HEK293 (cell line): ENCODE results near the gene ZNF32.
A peak's percentile ranks its signal among the peaks of the same experiment; 100 is the strongest.
"Not testable (repeated sequence)": the region's sequence is repeated elsewhere in the genome, so short reads cannot be mapped to it uniquely, and the experiment has no call there.

ENCODE experiments used
- CTCF ChIA-PET: fragments of 350-600 bp; formaldehyde crosslinking; extraction: SDS; loops from one replicate; lab custom pipeline; 2021; ENCODE audit warnings: antibody characterized with exemption; lab: Yijun Ruan, JAX
- POLR2A ChIA-PET: fragments of 300-600 bp; formaldehyde crosslinking; extraction: SDS; loops from one replicate; lab custom pipeline; 2020; ENCODE audit warnings: antibody characterized with exemption, inconsistent platforms; lab: Yijun Ruan, JAX
- H3K27ac ChIP-seq: fragments of 200-500 bp; sonication (Bioruptor generic); 2 replicates; pipeline ENCODE4 v1.5.1; 2014; ENCODE audit warnings: low read depth, low read length, control low read depth, inconsistent platforms; ENCODE audit errors: extremely low read depth
- H3K36me3 ChIP-seq, 2 experiments: fragments of 200-500 bp in 1 of 2; sonication (Bioruptor generic) in 1 of 2; 1 replicate in 1 of 2; 2 replicates in 1 of 2; pipeline ENCODE4 v1.5.1; 2014 to 2017; ENCODE audit warnings: inconsistent platforms in 2 of 2, low read length in 2 of 2; ENCODE audit not compliant: control insufficient read depth in 2 of 2, insufficient read depth in 1 of 2
- H3K4me1 ChIP-seq: fragments of 200-500 bp; sonication (Bioruptor generic); 2 replicates; pipeline ENCODE4 v1.5.1; 2014; ENCODE audit warnings: mild to moderate bottlenecking, low read length, inconsistent platforms; ENCODE audit not compliant: control insufficient read depth, insufficient read depth
- H3K4me3 ChIP-seq: 2 replicates; pipeline ENCODE4 v1.5.1; 2011; ENCODE audit warnings: low read depth, mild to moderate bottlenecking, control low read depth, low read length, moderate library complexity
- H3K9me3 ChIP-seq: fragments of 200-500 bp; sonication (Bioruptor generic); 2 replicates; pipeline ENCODE4 v1.5.1; 2014; ENCODE audit warnings: low read depth, low read length, inconsistent platforms; ENCODE audit not compliant: control insufficient read depth, insufficient read depth
- BCL11A ChIP-seq: fragments of 450-650 bp; formaldehyde crosslinking; IDR thresholded peaks from 2 replicates; pipeline ENCODE4 v1.5.1; 2016; ENCODE audit warnings: low read depth, missing biosample characterization, missing genetic modification characterization
- EGR2 ChIP-seq: fragments of 450-650 bp; formaldehyde crosslinking; IDR thresholded peaks from 2 replicates; pipeline ENCODE4 v1.5.1; 2016; ENCODE audit warnings: low read depth, missing biosample characterization, missing genetic modification characterization
- KLF16 ChIP-seq: fragments of 450-650 bp; formaldehyde crosslinking; IDR thresholded peaks from 2 replicates; pipeline ENCODE4 v1.5.1; 2017; ENCODE audit warnings: missing biosample characterization, missing genetic modification characterization
- KLF8 ChIP-seq: fragments of 450-650 bp; formaldehyde crosslinking; IDR thresholded peaks from 2 replicates; pipeline ENCODE4 v1.5.1; 2016; ENCODE audit warnings: missing biosample characterization, missing genetic modification characterization
- OSR2 ChIP-seq: fragments of 450-650 bp; formaldehyde crosslinking; IDR thresholded peaks from 2 replicates; pipeline ENCODE4 v1.5.1; 2016; ENCODE audit warnings: missing biosample characterization, missing genetic modification characterization
- RBAK ChIP-seq: fragments of 450-650 bp; formaldehyde crosslinking; IDR thresholded peaks from 2 replicates; pipeline ENCODE4 v1.5.1; 2016; ENCODE audit warnings: missing biosample characterization, missing genetic modification characterization
- SCRT1 ChIP-seq: fragments of 450-650 bp; formaldehyde crosslinking; IDR thresholded peaks from 2 replicates; pipeline ENCODE4 v1.5.1; 2016; ENCODE audit warnings: missing biosample characterization, missing genetic modification characterization, borderline replicate concordance
- SP3 ChIP-seq: fragments of 450-650 bp; formaldehyde crosslinking; IDR thresholded peaks from 2 replicates; pipeline ENCODE4 v1.5.1; 2016; ENCODE audit warnings: missing biosample characterization, missing genetic modification characterization
- ZFHX2 ChIP-seq: fragments of 450-650 bp; formaldehyde crosslinking; conservative IDR thresholded peaks from 2 replicates; pipeline ENCODE4 v1.5.1; 2016; ENCODE audit warnings: missing biosample characterization, missing genetic modification characterization
- ZNF175 ChIP-seq: fragments of 450-650 bp; formaldehyde crosslinking; IDR thresholded peaks from 2 replicates; pipeline ENCODE4 v1.5.1; 2016; ENCODE audit warnings: missing biosample characterization, missing genetic modification characterization
- ZNF2 ChIP-seq: fragments of 450-650 bp; formaldehyde crosslinking; IDR thresholded peaks from 2 replicates; pipeline ENCODE4 v1.5.1; 2016; ENCODE audit warnings: missing biosample characterization, missing genetic modification characterization
- ZNF248 ChIP-seq: fragments of 450-650 bp; formaldehyde crosslinking; IDR thresholded peaks from 2 replicates; pipeline ENCODE4 v1.5.1; 2017; ENCODE audit warnings: missing biosample characterization, missing genetic modification characterization
- ZNF266 ChIP-seq: fragments of 450-650 bp; formaldehyde crosslinking; IDR thresholded peaks from 2 replicates; pipeline ENCODE4 v1.5.1; 2016; ENCODE audit warnings: missing biosample characterization, missing genetic modification characterization, low read depth
- ZNF335 ChIP-seq: fragments of 450-650 bp; formaldehyde crosslinking; conservative IDR thresholded peaks from 2 replicates; pipeline ENCODE4 v1.5.1; 2016; ENCODE audit warnings: missing biosample characterization, missing genetic modification characterization
- ZNF426 ChIP-seq: fragments of 450-650 bp; formaldehyde crosslinking; IDR thresholded peaks from 2 replicates; pipeline ENCODE4 v1.5.1; 2017; ENCODE audit warnings: missing biosample characterization, missing genetic modification characterization, mild to moderate bottlenecking, inconsistent platforms, moderate library complexity
- ZNF501 ChIP-seq: fragments of 450-650 bp; formaldehyde crosslinking; IDR thresholded peaks from 2 replicates; pipeline ENCODE4 v1.5.1; 2016; ENCODE audit warnings: missing biosample characterization, missing genetic modification characterization
- ZNF529 ChIP-seq: fragments of 450-650 bp; formaldehyde crosslinking; IDR thresholded peaks from 2 replicates; pipeline ENCODE4 v1.5.1; 2017; ENCODE audit warnings: missing genetic modification characterization, missing biosample characterization; ENCODE audit not compliant: insufficient replicate concordance
- ZNF600 ChIP-seq: fragments of 450-650 bp; formaldehyde crosslinking; IDR thresholded peaks from 2 replicates; pipeline ENCODE4 v1.5.1; 2016; ENCODE audit warnings: missing biosample characterization, missing genetic modification characterization
- ZNF626 ChIP-seq: fragments of 450-650 bp; sonication (Bioruptor Pico); formaldehyde crosslinking; IDR thresholded peaks from 2 replicates; pipeline ENCODE4 v1.5.1; 2018; ENCODE audit warnings: missing biosample characterization, missing genetic modification characterization, inconsistent platforms
- ZNF629 ChIP-seq: fragments of 450-650 bp; formaldehyde crosslinking; IDR thresholded peaks from 2 replicates; pipeline ENCODE4 v1.5.1; 2017; ENCODE audit warnings: missing biosample characterization, missing genetic modification characterization
- ZNF768 ChIP-seq: fragments of 450-650 bp; formaldehyde crosslinking; IDR thresholded peaks from 2 replicates; pipeline ENCODE4 v1.5.1; 2018; ENCODE audit warnings: missing biosample characterization, mild to moderate bottlenecking, missing genetic modification characterization
- ZSCAN30 ChIP-seq: fragments of 450-650 bp; IDR thresholded peaks from 2 replicates; pipeline ENCODE4 v1.5.1; 2018; ENCODE audit warnings: missing biosample characterization, mild to moderate bottlenecking, missing genetic modification characterization, moderate library complexity
- TF ChIP-seq, protein P1 (sequence below): fragments of 450-650 bp; formaldehyde crosslinking; IDR thresholded peaks from 2 replicates; pipeline ENCODE4 v1.5.1; 2016; ENCODE audit warnings: missing biosample characterization, missing genetic modification characterization
- TF ChIP-seq, protein P2 (sequence below): fragments of 450-650 bp; formaldehyde crosslinking; IDR thresholded peaks from 2 replicates; pipeline ENCODE4 v1.5.1; 2016; ENCODE audit warnings: missing biosample characterization, missing genetic modification characterization

Gene ZNF32

DNA sequence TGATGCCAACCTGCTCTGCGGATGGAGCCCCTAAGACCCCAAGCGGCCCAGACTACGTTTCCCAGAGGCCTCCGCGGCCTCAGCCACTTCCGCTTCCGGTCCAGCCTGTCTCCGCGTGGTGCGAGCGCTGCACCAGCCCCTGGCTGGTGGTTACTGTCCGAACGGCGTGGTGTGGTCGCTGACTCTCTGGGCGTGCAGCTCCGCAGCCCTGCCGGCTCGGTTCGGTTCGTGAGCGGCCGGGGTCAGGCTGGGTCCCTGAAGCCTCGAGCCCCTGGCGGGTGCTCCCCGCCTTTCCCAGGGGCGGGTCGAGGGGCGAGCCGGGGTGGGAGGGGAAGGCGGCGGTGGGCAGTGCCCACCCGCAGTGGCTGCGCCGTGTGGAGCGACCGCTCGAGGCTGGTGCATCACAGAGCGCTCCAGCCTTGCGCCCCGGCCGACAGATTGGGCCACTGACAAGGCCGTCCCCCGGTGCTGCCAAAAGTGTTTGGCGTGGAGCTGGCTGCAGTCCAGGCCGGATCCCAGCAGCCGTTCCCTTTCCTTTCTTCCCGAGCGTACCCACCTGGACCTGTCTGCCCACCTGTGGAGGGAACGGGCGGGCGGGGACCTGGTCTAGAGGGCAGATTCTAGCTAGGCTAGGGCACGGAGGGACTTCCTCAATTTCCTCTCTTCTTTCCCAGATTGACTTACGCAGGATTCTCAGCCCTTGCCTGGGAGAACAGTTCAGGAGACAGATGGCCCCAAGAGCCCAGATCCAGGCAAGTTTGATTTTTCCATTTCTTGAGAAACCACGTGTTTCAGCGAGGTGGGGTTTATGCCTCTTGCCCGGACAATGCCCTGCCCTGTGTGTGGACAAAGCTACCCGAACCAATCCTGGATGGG is 42.1 kb downstream of the ZNF32 start, which contains the start of gene ZNF485 (continued):
- TF ChIP-seq, protein P1, sequence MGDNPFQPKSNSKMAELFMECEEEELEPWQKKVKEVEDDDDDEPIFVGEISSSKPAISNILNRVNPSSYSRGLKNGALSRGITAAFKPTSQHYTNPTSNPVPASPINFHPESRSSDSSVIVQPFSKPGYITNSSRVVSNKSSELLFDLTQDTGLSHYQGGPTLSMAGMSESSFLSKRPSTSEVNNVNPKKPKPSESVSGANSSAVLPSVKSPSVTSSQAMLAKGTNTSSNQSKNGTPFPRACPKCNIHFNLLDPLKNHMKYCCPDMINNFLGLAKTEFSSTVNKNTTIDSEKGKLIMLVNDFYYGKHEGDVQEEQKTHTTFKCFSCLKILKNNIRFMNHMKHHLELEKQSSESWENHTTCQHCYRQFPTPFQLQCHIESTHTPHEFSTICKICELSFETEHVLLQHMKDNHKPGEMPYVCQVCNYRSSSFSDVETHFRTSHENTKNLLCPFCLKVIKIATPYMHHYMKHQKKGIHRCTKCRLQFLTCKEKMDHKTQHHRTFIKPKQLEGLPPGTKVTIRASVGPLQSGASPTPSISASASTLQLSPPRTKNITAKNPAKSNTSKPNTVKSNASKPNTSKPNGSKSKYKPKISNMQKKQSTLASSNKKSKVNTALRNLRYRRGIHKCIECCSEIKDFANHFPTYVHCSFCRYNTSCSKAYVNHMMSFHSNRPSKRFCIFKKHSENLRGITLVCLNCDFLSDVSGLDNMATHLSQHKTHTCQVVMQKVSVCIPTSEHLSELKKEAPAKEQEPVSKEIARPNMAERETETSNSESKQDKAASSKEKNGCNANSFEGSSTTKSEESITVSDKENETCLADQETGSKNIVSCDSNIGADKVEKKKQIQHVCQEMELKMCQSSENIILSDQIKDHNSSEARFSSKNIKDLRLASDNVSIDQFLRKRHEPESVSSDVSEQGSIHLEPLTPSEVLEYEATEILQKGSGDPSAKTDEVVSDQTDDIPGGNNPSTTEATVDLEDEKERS (tag by site-specific recombination): no peak
- TF ChIP-seq BCL11A (tag by site-specific recombination) (no peak), ZNF175 (tag by site-specific recombination) (no peak), ZNF501 (peak; percentile 63), ZNF626 (no peak), ZSCAN30 (tag by site-specific recombination) (0 out of 2 replicates have a peak, but pooled peaks have one; percentile 7), ZNF768 (tag by site-specific recombination) (no peak), ZNF529 (tag by site-specific recombination) (no peak), RBAK (tag by site-specific recombination) (no peak), ZNF2 (tag by site-specific recombination) (peak; percentile 67; the same call in 1 of the 2 replicates), ZNF248 (tag by site-specific recombination) (no peak), KLF16 (tag by site-specific recombination) (peak; percentile 80), SCRT1 (peak; percentile 68; the same call in 1 of the 2 replicates), ZNF426 (tag by site-specific recombination) (no peak), ZFHX2 (tag by site-specific recombination) (peak; percentile 23), KLF8 (peak; percentile 71; the same call in 1 of the 2 replicates), ZNF629 (peak; percentile 23; the same call in 1 of the 2 replicates), OSR2 (tag by site-specific recombination) (no peak), ZNF600 (tag by site-specific recombination) (peak; percentile 60; the same call in 1 of the 2 replicates), EGR2 (tag by site-specific recombination) (no peak), SP3 (peak; percentile 98)
- TF ChIP-seq, protein P2, sequence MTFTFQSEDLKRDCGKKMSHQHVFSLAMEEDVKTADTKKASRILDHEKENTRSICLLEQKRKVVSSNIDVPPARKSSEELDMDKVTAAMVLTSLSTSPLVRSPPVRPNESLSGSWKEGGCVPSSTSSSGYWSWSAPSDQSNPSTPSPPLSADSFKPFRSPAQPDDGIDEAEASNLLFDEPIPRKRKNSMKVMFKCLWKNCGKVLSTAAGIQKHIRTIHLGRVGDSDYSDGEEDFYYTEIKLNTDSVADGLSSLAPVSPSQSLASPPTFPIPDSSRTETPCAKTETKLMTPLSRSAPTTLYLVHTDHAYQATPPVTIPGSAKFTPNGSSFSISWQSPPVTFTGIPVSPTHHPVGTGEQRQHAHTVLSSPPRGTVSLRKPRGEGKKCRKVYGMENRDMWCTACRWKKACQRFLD: no peak
- TF ChIP-seq, all 188 proteins: peak for 32

DNA sequence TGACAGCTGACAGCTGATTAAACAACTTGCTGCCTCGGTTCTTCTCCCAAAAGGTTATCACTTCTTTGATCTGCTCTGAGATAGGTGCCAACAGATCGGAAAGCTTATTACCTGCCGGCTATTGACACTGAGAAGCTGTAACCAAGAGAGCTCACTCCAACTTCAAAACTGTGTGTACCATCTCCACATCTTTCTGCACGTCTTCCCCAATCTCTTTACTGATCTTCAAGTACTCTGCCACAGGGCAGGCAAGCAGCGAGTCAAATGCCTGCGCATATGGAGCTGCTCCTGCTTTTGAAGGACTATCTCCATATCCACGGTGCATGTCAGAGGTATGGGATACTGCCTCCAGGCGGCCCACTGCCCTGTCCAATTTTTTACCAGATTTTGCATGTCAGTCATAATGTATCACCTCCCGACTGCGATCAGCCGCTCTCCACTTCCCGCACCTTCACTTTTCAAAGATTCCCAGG is 42.8 kb downstream of the ZNF32 start:
- CTCF ChIA-PET: interaction anchor here (0.6 to 0.9 kb wide), 2 partner anchors 44 to 58 kb away, joined by 3 read pairs; no protein-coding TSS in a partner anchor
- TF ChIP-seq ZNF335 (tag by site-specific recombination) (peak; percentile 86), ZNF266 (tag by site-specific recombination) (no peak)

DNA sequence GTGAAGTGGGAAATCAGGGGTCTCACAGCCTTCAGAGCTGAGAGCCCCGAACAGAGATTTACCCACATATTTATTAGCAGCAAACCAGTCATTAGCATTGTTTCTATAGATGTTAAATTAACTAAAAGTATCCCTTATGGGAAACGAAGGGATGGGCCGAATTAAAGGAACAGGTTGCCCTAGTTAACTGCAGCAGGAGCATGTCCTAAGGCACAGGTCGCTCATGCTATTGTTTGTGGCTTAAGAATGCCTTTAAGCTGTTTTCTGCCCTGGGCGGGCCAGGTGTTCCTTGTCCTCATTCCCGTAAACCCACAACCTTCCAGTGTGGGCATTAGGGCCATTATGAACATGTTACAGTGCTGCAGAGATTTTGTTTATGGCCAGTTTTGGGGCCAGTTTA is 47.1 kb downstream of the ZNF32 start:
- H3K4me1 ChIP-seq, H3K27ac ChIP-seq, H3K4me3 ChIP-seq, H3K9me3 ChIP-seq, POLR2A ChIA-PET, H3K36me3 ChIP-seq, CTCF ChIA-PET: not testable (repeated sequence)

More for the DNA sequence above, 42.8 kb downstream of the ZNF32 start:
- peaks cover 2 to 26% of the 10 kb centered on the region in 2 experiments; a peak in 2 of 3 replicates for H3K36me3 ChIP-seq
- H3K9me3 ChIP-seq: no peaks in the 10 kb centered on the region
- POLR2A ChIA-PET: no interaction called here
- H3K4me1 ChIP-seq: no peaks in the 10 kb centered on the region
- no peak overlapping the region for H3K27ac ChIP-seq
- H3K4me3 ChIP-seq: no peak overlapping the region
